ENCODE measurements around the gene HS2ST1.
"Not testable (repeated sequence)": the region's sequence is repeated elsewhere in the genome, so short reads cannot be mapped to it uniquely, and the experiment has no call there.

Gene HS2ST1

DNA sequence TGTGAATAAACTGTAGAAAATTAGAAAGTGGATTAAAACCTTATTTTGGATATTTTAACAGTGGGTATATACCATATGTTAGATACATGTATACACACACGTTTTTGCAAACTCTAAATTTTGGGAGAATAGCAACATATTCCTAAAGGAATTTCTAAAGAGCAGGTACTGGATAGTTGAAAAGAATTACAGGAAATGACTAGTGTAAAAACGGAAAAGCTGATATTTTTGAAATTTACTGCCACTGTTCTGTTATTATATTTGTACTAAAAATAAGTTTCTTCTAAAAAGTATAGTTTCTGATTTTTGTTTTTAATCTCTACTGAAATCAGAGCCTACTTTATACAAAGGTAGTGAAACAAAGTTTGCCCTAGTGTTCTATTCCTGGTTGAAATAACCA, 114.1 kb downstream of the HS2ST1 start:
- no peak for DNase-seq

DNA sequence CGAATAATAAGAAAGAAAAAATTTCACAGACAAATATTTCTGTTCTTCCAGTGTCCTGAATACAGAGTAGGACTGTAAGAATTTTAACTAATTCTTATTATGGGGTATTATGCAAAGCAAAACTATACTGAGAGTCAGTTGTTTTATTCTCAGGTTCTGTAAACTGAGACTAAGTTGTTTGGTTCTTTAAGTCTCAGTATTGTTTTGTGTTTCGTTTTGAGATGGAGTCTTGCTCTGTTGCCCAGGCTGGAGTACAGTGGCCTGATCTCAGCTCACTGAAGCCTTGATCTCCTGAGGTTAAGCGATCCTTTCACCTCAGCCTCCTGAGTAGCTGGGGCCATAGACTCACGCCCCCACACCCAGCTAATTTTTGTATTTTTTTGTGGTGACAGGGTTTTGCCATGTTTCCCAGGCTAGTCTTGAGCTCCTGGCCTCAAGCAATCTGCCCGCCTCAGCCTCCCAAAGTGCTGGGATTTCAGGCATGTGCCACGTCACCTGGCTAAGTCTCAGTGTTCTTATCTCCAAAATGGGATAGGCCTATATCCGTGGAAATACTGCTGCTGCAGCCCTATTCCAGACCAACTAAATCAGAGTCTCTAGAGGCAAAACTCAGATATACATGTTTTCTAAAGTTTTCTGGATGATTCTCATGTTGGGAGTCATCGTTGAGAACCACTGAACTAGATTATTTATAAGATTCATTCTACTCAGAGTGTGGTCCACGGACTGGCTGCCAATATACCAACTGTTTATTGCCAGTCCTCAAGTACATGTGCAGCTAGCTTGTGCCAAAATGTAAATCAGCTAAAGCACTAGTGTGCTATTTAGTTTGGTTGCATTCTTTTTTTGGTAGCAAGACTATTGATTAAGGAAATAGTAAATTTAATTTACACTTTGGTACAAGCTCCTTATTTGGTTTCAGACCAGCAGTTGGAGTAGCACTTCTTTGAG, 116.6 kb downstream of the HS2ST1 start:
- DNase-seq, result no peak

DNA sequence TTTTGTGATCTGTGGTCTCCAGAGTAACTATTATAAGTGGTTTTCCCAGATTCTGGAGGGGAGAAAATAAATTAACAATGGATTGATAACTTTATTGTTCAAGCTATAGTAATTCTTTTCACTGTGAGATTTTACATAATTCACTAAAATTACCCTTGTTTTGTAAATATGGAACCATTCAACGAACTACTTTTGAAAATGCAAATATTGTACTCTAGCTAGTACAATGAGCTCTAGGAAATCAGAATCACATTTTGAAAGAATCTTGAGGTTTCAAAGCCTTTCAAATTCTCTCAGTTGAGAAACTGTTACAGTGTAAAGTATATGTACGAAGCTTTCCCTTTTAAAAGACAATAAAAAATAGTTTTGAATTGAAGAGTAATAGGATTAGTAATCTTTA, 119.9 kb downstream of the HS2ST1 start:
- DNase-seq, result no peak

DNA sequence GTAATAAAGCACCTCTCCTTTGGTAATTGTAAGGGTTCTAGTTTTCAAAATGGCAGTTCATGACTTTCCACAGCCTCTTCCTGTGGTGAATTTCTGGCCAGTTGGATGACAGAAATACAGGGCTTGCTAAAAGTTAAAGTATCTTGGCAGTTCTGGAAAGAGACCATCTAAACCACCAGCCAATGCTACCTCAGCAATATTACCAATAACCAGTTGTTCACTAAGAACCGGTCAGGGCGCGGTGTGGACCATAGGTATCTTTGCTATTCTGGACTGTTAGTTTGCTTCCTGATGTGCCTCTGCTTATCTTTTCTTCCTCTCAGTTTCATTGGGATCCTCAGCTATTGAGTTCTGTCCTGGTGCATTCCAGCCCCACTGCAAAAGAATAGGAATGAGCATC, 124.7 kb downstream of the HS2ST1 start:
- no peak for DNase-seq

DNA sequence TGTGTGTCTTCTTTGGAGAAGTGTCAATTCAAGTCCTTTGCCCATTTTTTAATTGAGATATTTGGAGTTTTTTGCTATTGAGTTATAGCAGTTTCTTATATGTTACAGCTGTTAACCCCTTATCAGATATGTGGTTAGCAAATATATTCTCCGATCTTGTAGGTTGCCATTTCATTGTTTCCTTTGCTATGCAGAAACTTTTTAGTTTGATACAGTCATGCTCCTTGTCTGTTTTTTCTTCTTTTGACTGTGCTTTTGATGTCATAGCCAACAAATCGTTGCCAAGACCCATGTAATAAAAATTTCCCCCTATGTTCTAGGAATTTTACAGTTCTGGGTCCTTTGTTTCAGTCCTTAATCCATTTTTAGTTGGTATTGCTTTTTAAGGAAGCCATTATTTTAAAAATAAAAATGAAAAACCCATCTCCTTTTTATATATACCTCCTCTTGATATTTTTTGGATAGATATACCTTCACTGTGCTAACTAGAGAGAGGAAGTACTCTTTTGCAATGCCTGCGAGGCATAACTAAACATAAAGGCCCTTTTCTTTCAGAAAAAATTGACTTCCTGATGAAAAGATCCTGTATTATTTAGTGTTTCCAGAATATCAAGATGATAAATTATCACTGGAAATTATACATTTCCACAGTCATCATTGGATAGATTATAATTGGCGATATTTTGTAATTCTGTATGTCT, 127.8 kb downstream of the HS2ST1 start:
- no peak for DNase-seq

DNA sequence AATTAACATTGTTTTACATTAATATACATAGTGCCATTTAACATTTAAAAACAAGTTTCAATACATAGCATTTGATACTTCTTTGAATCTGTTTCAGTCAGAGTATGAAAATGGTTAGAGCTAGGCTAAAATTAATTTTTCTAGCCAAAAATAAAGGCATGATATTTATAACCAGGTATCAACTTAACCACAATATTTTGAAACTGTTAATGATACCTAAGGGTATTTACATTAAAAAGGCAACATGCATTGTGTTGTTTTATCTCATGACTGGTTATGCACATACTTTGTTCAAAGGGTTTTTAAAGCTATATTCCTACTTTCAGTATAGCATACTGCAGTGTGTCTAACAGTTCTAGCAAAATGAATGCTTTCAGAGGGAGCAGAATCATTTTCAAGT, 130.0 kb downstream of the HS2ST1 start:
- DNase-seq, result no peak

DNA sequence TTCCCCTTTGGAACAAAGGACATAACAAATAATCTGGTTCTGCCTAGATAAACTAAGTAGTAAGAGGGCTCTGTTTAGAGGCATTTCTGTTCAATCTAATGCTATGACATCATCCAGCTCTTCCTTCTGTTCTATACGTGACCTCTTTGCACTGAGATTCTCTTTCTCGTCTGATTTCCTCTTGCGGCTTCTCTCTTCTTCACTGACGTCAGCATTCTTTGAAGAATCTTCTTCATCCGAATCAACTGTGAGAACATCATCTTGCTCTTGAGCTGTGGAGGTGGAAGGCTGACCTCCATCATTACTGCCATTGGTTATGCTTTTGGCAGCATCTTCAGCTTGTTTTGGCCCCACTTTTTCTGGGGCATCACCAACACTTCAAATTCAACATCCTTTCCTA, 130.4 kb downstream of the HS2ST1 start:
- no peak for DNase-seq

DNA sequence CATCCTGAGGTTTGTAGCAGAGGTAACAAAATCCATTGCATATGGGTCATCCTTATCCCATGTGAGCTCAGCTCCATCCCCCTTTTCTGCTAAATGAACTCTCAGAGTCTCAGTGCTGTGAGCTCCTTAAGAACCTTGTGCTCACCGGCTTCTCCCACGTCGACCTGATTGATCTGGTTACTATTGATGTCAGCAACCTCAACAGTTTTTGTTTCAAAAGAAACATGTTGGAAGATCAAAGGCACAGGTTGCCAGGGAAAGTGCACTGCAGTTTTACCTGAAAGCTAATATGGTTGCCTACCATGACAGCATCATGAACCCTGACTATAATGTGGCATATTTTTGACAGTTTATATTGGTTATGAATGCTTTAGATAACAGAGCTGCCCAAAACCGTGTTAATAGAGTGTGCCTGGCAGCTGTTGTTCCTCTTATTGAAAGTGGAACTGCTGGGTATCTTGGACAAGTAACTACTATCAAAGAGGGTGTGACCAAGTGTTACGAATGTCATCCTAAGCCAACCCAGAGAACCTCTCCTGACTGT, 131.4 kb downstream of the HS2ST1 start:
- DNase-seq, result peak; percentile 10

DNA sequence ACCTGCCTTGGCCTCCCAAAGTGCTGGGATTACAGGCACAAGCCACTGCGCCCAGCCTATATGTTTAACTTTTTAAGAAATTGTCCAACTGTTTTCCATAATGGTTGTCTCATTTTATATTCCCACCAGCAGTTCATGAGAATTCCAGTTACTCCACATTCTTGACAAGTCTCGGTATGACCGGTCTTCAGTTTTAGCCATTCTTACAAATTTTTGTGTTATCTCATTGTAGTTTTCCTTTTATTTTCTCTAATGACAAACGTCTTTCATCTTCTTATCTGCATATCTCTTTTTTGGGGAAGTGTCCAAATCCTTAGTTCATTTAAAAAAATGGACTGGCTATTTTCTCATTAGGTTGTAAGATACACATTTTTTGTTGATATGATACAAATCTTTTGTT, 132.5 kb downstream of the HS2ST1 start:
- no peak for DNase-seq

DNA sequence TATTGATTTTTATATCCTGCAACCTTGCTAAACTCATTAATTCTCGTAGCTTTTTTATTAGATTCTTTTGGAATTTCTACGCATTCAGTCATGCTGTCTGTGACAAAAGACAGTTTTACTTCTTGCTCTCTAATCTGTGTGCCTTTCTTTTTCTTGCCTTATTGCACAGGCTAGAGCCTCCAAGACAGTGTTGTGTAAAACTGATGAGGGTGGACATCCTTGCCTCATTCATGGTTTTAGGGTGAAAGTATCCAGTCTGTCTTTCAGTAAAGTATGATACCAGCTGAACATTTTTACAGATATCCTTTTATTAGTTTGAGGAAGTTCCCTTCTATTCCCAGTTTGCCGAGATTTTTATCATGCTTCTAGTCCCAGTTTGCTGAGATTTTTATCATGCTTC, 133.8 kb downstream of the HS2ST1 start:
- no peak for DNase-seq

DNA sequence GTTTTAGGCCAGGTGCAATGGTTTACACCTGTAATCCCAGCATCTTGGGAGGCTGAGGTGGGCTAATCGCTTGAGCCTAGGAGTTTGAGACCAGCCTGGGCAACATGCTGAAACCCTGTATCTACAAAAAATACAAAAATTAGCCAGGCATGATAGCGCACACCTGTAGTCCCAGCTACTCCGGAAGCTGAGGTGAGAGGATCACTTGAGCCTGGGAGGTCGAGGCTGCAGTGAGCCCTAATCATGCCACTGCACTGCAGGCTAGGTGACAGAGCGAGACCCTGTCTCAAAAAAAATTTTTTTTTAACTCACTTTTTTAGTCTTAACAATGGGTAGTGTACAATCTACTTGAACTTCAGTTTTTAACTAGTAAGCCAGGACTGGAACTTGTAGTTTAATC, 137.5 kb downstream of the HS2ST1 start:
- DNase-seq, result no peak

DNA sequence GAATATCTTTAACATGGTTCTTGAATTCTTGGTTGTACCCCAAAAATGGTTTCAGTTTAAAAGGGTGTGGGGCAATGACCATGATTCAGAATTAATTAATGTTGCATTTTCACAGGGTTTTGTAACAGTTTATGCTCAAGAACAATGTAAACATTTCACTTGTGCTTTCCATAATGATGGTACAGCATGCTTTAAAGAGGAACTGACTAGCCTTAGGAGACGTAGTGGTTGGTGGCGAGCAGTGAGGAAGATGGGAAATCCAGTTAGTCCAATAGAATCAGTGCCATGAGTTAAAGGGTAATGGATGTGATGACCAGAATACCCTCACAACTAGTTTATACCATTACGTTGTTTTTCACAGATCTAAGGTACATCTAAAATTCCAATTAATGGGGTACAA, 138.0 kb downstream of the HS2ST1 start:
- DNase-seq, result no peak

DNA sequence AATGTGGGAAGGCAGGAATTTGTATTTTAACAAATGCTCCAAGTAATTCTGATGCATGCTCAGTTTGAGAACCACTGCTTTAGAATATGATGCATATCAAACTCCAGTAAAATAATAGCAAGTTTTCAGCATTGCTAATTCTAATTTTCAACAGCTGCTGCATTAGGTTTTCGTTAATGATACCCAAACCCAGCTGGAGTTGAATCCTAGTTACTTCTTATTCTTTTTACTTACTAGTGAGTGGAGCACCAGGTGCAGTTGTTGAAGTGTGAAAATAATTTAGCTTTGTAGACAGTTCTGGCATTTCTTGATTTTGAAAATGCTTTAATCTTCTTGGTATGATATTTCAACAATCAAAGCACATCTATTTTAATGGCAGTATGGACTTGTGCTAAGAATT, 138.5 kb downstream of the HS2ST1 start:
- no peak for DNase-seq

DNA sequence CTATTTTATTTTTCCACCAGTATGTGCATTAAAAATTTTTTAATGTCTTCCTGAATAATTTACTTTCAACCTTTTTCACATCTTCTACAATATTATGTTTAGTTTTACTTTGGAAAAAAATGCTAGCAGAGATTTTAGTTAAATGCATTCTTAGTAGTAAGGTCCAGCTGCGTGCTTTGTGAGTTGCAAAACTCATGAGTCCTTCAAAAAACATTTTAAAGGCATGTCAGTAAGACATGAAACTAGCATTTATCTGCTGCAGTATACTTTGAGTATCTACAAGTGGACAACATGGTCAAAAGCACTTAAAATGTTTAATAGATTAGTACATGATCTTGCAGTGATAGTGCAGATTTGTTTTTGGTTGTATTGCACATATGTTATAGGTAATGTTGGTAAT, 139.0 kb downstream of the HS2ST1 start:
- no peak for DNase-seq

DNA sequence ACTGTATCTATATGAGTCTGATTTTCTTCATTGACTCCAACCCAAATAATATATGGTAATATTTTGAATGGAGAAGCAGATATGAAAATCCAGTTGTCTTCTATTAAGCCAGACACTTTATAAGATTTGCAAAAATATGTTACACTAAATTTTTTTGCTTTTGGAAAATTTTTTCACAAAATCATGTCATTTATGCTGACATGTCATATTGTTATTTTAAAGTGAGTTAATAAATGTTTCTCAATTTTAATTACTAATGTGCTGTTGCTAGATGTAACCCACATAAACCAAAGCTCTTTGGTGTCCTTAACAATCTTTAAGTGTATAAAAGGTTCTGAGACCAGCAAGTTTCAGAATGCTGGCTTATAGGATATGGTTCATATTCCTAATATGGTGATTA, 142.5 kb downstream of the HS2ST1 start:
- DNase-seq, result no peak

DNA sequence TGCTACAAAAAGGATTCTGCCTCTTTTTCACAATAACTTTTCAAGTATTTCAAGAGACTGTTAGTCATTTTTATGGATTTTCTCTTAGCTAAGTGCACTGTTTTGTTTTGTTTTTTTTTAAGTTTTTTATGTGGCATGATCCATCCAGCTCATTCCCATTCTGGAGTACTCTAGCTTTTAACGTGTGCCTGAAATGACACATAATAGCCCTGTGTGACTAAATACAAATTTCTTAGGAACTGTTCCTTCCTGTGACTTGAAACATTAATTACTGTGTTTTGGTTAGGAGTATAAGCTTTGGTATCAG, 143.9 kb downstream of the HS2ST1 start:
- DNase-seq, result no peak

DNA sequence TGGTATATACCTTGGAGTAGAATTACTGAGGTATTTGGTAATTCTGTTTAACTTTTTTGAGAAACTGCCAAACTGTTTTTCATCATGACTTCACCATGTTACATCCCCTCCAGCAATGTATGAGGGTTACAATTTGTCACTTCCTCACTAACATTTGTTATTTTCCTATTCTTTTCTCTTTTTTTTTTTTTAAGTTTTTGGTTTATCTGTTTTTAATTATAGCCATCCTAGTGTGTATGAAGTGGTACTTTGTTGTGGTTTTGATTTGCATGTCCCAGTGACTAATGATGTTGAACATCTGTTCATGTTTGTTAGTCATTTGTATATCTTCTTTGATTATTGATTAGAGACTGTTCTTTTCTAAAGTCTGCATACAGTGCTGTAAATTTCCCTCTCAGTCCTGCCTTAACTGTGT, 147.3 kb downstream of the HS2ST1 start:
- DNase-seq, result no peak

DNA sequence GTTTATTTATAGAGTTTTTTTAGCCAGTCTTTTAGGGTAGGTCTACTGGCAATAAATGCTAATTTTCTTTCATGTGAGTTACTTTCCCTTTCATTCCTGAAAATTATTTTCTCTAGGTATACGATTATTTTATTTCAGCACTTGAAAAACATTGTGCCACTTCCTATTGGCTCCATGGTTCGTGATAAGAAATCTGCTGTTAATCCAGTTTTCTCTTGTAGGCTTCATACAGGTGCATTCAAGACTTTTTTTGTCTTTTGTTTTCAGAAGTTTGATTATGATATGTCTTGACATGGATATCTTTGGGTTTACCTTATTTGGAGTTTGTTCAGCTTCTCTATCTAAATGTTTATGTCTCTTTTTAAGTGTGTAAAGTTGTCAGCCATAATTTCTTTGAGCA, 148.3 kb downstream of the HS2ST1 start:
- no peak for DNase-seq

DNA sequence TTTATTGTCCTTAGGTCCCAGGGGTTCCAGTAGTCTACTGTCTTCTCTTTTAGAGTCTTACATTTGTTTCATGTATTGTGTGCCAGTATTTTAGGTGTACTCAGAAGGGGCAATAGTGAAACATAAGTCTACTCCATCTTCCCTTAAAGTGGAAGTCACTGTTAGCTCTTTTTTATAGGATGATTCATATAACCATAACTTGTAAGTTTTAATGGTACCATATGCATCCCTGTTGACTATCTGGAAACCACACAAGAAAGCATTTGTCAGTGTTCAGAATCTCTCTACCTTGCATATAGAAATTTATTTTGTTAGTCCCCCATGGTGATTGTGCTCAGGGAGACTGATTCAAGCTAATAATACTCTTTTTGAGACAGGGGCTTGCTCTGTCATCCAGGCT, 149.9 kb downstream of the HS2ST1 start:
- DNase-seq, result no peak

DNA sequence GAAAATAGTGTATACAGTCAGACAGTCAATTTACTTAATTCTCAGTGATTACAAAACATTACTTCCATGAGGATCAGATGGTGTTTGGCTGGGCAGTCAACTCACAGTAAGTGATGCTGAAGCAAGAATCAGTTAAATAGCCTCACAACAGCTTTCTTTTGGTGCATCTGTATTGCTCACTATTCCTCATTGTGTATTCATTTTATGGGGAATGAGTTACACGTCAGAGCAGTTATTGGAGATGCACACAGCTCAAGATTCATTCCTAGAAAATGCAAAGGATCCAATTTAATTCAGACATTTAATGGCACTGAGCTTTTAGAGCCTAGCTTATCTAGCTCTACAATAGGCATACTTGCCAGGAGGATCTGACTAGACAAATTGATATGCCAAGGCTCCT, 150.6 kb downstream of the HS2ST1 start:
- no peak for DNase-seq

DNA sequence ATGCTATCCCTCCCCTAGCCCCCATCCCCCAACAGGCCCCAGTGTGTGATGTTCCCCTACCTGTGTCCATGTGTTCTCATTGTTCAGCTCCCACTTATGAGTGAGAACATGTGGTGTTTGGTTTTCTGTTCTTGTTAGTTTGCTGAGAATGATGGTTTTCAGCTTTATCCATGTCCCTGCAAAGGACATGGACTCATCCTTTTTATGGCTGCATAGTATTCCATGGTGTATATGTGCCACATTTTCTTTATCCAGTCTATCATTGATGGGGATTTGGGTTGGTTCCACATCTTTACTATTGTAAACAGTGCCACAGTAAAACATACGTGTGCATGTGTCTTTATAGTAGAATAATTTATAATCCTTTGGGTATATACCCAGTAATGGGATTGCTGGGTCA, 152.3 kb downstream of the HS2ST1 start:
- DNase-seq, result not testable (repeated sequence)

DNA sequence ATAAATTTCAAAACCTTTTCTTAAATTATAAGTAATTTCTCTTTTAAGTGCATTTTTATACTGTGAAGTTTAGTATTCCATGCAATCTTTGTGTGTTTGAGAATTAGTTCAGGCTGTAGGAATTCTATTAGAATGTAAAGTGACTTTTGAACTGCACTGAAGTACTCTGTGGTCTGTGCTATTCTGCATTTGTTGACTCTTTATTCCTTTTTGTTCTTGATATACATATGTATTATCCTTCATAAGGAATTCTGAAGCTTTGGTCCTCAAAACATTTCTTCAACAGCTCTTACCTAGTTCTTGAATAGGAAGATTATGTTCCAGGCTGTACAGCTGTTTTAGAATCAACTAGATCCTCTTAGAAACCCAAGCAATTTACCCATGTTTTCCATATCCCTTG, 158.0 kb downstream of the HS2ST1 start:
- DNase-seq, result no peak

DNA sequence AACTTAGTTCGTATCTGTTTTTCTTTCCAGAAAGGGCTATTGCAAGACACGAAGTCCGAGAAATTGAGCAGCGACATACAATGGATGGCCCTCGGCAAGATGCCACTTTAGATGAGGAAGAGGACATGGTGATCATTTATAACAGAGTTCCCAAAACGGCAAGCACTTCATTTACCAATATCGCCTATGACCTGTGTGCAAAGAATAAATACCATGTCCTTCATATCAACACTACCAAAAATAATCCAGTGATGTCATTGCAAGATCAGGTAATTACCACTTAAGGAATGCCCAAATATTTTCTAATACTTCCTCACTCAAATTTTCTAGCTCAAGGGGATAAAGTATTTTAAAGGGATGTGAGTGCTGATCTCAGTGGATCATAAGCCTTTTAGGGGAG, 158.5 kb downstream of the HS2ST1 start:
- no peak for DNase-seq
